Measurements from ENCODE around the gene CSN3.
"Not testable (repeated sequence)": the region's sequence is repeated elsewhere in the genome, so short reads cannot be mapped to it uniquely, and the experiment has no call there.

GRCh38 chr4:70242297-70242696 lies at the start of gene CSN3:
- TF ChIP-seq CTCF (IDR thresholded peaks at IDR 0.05; ENCODE audit: insufficient read depth, low read length, poor library complexity, severe bottlenecking); EZH2phosphoT487 (conservative IDR thresholded peaks at IDR 0.05; ENCODE audit: low read length): not testable (repeated sequence)

All from SU-DHL-6 (cell line).